Panc1 (cell line): ENCODE data around the gene ALG2.

Source experiments
- POLR2AphosphoS5 ChIP-seq: IDR thresholded peaks from 2 replicates; pipeline ENCODE4 v1.6.1; 2012; ENCODE audit warnings: mild to moderate bottlenecking, low read depth, low read length, moderate library complexity
- REST ChIP-seq, 2 experiments: IDR thresholded peaks; 2 replicates each; pipeline ENCODE4 v1.6.1; 2011 to 2012; ENCODE audit warnings: low read depth in 2 of 2, control low read depth in 1 of 2, low read length in 1 of 2, mild to moderate bottlenecking in 1 of 2, moderate library complexity in 1 of 2; ENCODE audit not compliant: insufficient read depth in 1 of 2
- SIN3A ChIP-seq: IDR thresholded peaks from 2 replicates; pipeline ENCODE4 v1.6.1; 2012; ENCODE audit warnings: low read depth, mild to moderate bottlenecking, low read length, moderate library complexity, borderline replicate concordance; ENCODE audit not compliant: insufficient read depth
- TCF7L2 ChIP-seq: IDR thresholded peaks from 2 replicates; pipeline ENCODE4 v1.6.1; 2011; ENCODE audit warnings: mild to moderate bottlenecking, low read depth, low read length, inconsistent platforms
- TF ChIP-seq, protein P1 (sequence below): fragments of 450-650 bp; IDR thresholded peaks from 2 replicates; pipeline ENCODE4 v1.5.1; 2017; ENCODE audit warnings: mild to moderate bottlenecking

- TF ChIP-seq, protein P1, sequence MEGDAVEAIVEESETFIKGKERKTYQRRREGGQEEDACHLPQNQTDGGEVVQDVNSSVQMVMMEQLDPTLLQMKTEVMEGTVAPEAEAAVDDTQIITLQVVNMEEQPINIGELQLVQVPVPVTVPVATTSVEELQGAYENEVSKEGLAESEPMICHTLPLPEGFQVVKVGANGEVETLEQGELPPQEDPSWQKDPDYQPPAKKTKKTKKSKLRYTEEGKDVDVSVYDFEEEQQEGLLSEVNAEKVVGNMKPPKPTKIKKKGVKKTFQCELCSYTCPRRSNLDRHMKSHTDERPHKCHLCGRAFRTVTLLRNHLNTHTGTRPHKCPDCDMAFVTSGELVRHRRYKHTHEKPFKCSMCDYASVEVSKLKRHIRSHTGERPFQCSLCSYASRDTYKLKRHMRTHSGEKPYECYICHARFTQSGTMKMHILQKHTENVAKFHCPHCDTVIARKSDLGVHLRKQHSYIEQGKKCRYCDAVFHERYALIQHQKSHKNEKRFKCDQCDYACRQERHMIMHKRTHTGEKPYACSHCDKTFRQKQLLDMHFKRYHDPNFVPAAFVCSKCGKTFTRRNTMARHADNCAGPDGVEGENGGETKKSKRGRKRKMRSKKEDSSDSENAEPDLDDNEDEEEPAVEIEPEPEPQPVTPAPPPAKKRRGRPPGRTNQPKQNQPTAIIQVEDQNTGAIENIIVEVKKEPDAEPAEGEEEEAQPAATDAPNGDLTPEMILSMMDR: no peak
- no peak for TF ChIP-seq POLR2AphosphoS5
- TF ChIP-seq SIN3A: no peak
- no peak for TF ChIP-seq REST (IDR thresholded peaks at IDR 0.05; ENCODE audit: insufficient read depth in 1 of 2, low read depth in 2 of 2, low read length in 1 of 2)
- no peak for TF ChIP-seq TCF7L2
These were observed 52.7 kb downstream of the ALG2 start for GRCh38 chr9:99169086-99169485.
